C4-2B (cell line): ENCODE results near the gene ZNF19.

ENCODE experiments used
- CTCF ChIP-seq: fragments of 450-650 bp; conservative IDR thresholded peaks from 2 replicates; pipeline ENCODE4 v1.5.1; 2017; ENCODE audit warnings: mild to moderate bottlenecking
- ZFX ChIP-seq: fragments of 450-650 bp; IDR thresholded peaks from 2 replicates; pipeline ENCODE4 v1.6.1; 2017

GRCh38 chr16:71493213-71493612, 4.1 kb upstream of the ZNF19 start:
- TF ChIP-seq CTCF (no peak), ZFX (no peak)
